GM23248 (cell line): Measurements from ENCODE around the gene SLC5A7.

ENCODE experiments used
- EZH2 ChIP-seq: fragments of 200-600 bp; sonication (generic); IDR thresholded peaks from 2 replicates; pipeline ENCODE4 v1.6.1; 2018; ENCODE audit warnings: antibody characterized with exemption, mild to moderate bottlenecking; ENCODE audit not compliant: insufficient read depth, poor library complexity, severe bottlenecking
- EZH2phosphoT487 ChIP-seq: fragments of 200-600 bp; sonication (generic); IDR thresholded peaks from 2 replicates; pipeline ENCODE4 v1.6.1; 2018; ENCODE audit warnings: antibody characterized with exemption, moderate library complexity, mild to moderate bottlenecking, low read depth; ENCODE audit not compliant: insufficient read depth

DNA sequence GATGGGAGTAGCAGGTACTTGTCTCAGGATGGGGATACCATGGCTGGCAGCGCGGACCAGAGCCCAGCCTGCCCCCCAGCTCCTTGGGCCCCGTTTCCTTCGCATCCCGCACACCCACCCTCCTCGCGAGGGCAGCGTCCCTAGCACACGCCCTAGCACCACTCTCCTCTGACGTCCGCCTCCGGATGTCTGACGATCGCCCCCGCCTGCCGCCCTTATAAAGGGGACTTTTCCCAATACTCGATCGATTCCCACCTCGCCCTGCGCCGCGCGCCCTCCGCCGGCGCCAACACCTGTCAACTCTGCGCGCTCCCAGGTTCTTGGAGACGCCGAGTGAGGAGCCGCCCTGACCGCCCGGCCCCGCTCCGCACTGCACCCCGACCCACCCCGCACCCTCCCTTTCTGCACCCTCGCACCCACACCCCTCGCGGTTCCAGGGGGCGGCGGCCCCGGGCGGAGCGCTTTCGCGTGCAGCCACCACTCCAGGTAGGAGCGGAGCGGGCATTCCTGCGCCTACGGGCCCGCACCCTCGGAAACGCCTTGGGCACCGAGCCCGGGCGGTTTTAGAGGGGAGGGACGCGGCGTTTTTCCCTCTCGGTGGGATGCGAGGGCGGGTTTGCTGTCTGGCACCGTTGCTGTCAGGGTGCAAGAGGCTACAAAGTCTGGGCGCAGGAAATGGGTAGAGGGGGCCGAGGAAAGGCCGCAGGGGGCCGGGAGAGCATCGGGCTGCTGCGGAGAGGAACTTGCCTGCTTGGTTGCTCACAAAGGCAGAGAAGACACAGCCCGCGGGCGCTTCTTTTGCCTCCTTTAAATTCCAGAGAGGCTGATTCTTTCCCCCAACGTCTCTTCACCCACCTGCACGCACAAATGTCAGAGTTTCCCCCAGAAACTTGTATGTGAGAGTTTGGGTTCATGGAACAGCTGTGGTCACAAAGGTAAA is at the start of gene SLC5A7:
- no peak for TF ChIP-seq EZH2phosphoT487
- no peak for TF ChIP-seq EZH2
